GM12891 (cell line): ENCODE measurements around the gene TBC1D1.

Experiments used
- POLR2A ChIP-seq: IDR thresholded peaks from 2 replicates; pipeline ENCODE4 v1.6.1; 2011; ENCODE audit warnings: low read depth, low read length, control low read depth
- POLR2AphosphoS5 ChIP-seq: IDR thresholded peaks from 2 replicates; pipeline ENCODE4 v1.6.1; 2011; ENCODE audit warnings: low read depth, low read length, control low read depth
- POU2F2 ChIP-seq: IDR thresholded peaks from 2 replicates; pipeline ENCODE4 v1.6.1; 2011; ENCODE audit warnings: low read depth, mild to moderate bottlenecking, control low read depth, low read length, moderate library complexity
- SPI1 ChIP-seq: IDR thresholded peaks from 2 replicates; pipeline ENCODE4 v1.6.1; 2011; ENCODE audit warnings: low read depth, low read length, control low read depth
- TAF1 ChIP-seq: IDR thresholded peaks from 2 replicates; pipeline ENCODE4 v1.6.1; 2011; ENCODE audit warnings: low read depth, low read length, control low read depth

DNA sequence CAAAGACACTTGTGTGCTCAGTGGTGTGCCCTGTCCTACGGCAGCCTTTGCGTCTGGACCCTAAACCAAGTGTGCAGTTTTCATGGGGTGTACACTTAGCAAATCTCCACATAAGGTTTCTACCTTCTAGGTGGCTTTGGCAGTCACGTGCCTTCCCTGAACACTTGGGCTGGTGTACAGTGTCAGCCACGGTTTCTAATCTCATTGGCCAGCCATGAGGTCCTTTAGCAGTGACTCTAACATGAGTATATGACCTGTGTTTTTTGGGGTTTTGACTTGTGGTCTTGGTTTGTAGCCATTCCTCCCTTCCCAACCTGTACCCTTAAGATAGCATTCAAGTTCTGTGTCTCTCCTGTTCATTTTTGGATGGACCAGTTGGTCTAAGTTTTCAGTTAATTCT lies 145.7 kb downstream of the TBC1D1 start:
- TF ChIP-seq POLR2A (no peak), POLR2AphosphoS5 (no peak), SPI1 (no peak), TAF1 (no peak), POU2F2 (no peak)
